Mesendoderm (in vitro differentiated cells): ENCODE measurements around the gene CDC37L1.

Source experiments
- DNase-seq: peaks from one replicate; pipeline ENCODE4 v3.0.0; 2013
- H2AK5ac ChIP-seq: 2 replicates; pipeline ENCODE4 v1.6.1; 2013; ENCODE audit warnings: low read length, inconsistent platforms
- H2BK120ac ChIP-seq: 2 replicates; pipeline ENCODE4 v1.6.1; 2013; ENCODE audit warnings: low read depth, mild to moderate bottlenecking, low read length, moderate library complexity, mixed read lengths
- H2BK15ac ChIP-seq: replicated peaks from 2 replicates; pipeline ENCODE4 v1.6.1; 2013; ENCODE audit warnings: low read depth, mild to moderate bottlenecking, moderate library complexity
- H2BK5ac ChIP-seq: 2 replicates; pipeline ENCODE4 v1.6.1; 2013; ENCODE audit warnings: low read length, inconsistent platforms
- H3K18ac ChIP-seq: 2 replicates; pipeline ENCODE4 v1.6.1; 2013; ENCODE audit warnings: mild to moderate bottlenecking, low read length, mixed read lengths
- H3K23ac ChIP-seq: one replicate; pipeline ENCODE4 v1.6.1; 2013; ENCODE audit warnings: low read length
- H3K27ac ChIP-seq: 2 replicates; pipeline ENCODE4 v1.5.1; 2013; ENCODE audit warnings: low read depth, mild to moderate bottlenecking, inconsistent platforms, low read length, moderate library complexity
- H3K27me3 ChIP-seq: 2 replicates; pipeline ENCODE4 v1.6.1; 2013; ENCODE audit warnings: low read length, control low read depth, mild to moderate bottlenecking, inconsistent platforms; ENCODE audit not compliant: insufficient read depth, poor library complexity
- H3K36me3 ChIP-seq: 2 replicates; pipeline ENCODE4 v1.6.1; 2013; ENCODE audit warnings: low read length, inconsistent platforms; ENCODE audit not compliant: control insufficient read depth, insufficient read depth
- H3K4ac ChIP-seq: one replicate; pipeline ENCODE4 v1.6.1; 2013; ENCODE audit warnings: low read depth, mild to moderate bottlenecking, low read length, moderate library complexity
- H3K4me1 ChIP-seq: 2 replicates; pipeline ENCODE4 v1.6.1; 2013; ENCODE audit warnings: low read depth, low read length, inconsistent platforms; ENCODE audit not compliant: control insufficient read depth
- H3K4me2 ChIP-seq: 2 replicates; pipeline ENCODE4 v1.6.1; 2013; ENCODE audit warnings: low read length
- H3K4me3 ChIP-seq: 2 replicates; pipeline ENCODE4 v1.5.1; 2013; ENCODE audit warnings: mild to moderate bottlenecking, low read length
- H3K56ac ChIP-seq: one replicate; pipeline ENCODE4 v1.6.1; 2013; ENCODE audit warnings: low read length
- H3K79me1 ChIP-seq: 2 replicates; pipeline ENCODE4 v1.6.1; 2013; ENCODE audit warnings: low read length, inconsistent platforms
- H3K79me2 ChIP-seq: 2 replicates; pipeline ENCODE4 v1.6.1; 2013; ENCODE audit warnings: mild to moderate bottlenecking, low read length; ENCODE audit not compliant: control insufficient read depth, insufficient read depth
- H3K9ac ChIP-seq: 2 replicates; pipeline ENCODE4 v1.6.1; 2013; ENCODE audit warnings: low read length, inconsistent platforms
- H4K5ac ChIP-seq: one replicate; pipeline ENCODE4 v1.6.1; 2013; ENCODE audit warnings: low read length
- H4K8ac ChIP-seq: one replicate; pipeline ENCODE4 v1.6.1; 2013; ENCODE audit warnings: low read depth, mild to moderate bottlenecking, control low read depth, low read length, moderate library complexity
- WGBS: extraction: QIAGEN DNeasy Blood & Tissue Kit; methylation state at CpG from one replicate; pipeline ENCODE4 v1.1.7; 2013; ENCODE audit warnings: low lambda C conversion rate, missing lambda C conversion rate; ENCODE audit not compliant: insufficient coverage; ENCODE audit errors: extremely low coverage; 5-methylcytosine and 5-hydroxymethylcytosine counted together

Gene CDC37L1

DNA sequence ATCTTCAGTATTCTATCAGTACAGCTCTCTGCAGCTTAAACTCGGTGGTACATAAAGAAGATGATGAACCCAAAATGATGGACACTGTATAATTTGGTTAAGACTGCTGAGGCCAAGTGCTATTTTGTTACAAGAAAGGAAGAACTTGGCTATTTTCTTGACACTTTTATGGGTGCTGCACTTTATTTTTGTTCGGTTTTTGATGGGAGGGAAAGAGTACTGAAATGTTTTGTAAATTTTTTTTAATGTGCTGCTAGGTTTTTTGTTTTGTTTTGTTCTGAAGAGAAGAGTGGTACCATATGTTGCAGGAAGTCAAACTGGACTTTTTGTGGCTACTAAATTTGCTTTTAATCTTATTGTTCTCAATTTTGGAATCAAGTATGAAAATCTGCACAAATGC is 26.7 kb downstream of the CDC37L1 start:
- Histone ChIP-seq H3K4me3 (no peak overlapping the region), H4K5ac (no peak overlapping the region), H2AK5ac (no peak overlapping the region), H2BK15ac (no peak overlapping the region), H3K4me1 (no peaks in the 10 kb centered on the region), H2BK120ac (no peak overlapping the region), H2BK5ac (no peak overlapping the region), H3K36me3 (no peaks in the 10 kb centered on the region), H3K79me2 (no peaks in the 10 kb centered on the region), H3K27ac (no peak overlapping the region), H3K79me1 (no peaks in the 10 kb centered on the region), H3K4ac (no peak overlapping the region), H3K9ac (no peak overlapping the region), H3K4me2 (no peak overlapping the region), H3K27me3 (no peaks in the 10 kb centered on the region), H3K56ac (no peak overlapping the region), H3K18ac (no peak overlapping the region), H3K23ac (no peak overlapping the region), H4K8ac (no peak overlapping the region)
- no peak for DNase-seq
- WGBS: 100% methylated on average over 1 of the region's 2 CpGs

DNA sequence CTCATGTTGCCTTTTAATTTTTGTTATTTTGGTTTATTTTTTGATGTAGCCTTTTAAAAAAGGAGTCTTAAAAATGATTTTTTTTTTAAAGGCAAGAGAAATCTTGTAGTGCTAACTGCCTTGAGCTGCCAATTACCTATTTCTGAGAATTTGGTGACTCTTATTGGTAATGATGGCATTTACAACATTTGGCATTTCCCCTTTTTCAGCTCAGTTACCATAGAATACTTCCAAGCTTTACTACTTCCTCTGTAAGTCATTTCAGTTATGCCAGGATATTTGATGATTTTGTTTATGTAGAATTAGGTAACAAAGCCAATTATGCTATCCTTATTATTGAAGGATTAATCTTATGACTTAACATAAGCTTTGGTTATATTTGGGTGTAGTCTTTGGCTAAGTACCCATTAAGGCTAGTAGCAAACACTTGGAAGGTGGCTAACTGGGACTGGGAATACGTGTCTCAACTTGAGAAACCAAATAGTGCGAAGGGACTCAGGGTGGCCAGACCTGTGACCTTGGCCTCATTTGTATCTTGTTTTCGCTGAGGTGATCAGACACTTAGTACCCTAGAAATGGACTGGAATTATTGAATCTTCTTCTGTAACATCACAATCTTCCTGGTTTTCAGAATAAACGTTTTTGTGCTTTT is 27.7 kb downstream of the CDC37L1 start:
- no CpG with 5 or more reads among the region's 4 CpGs for WGBS
- no peak overlapping the region for H4K8ac ChIP-seq

DNA sequence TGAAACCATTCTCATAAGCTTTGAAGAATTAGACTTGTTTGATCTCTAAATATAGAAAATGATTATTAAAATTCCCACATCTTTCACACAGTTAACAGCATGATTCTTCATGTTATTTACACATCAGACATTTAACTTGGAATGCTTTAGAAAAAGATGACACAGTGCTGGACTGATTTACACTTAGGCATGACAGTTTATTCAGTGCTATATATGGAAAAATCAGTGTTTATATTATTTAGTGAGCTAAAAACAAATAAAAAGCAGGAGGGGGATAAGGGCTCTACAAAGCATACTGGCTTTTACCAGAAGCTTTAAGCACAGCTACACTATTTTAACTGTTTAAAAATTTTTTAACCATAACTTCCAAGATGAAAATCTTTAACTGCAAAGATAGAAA is 30.0 kb downstream of the CDC37L1 start:
- Histone ChIP-seq H2BK15ac (no peak overlapping the region), H3K4ac (no peak overlapping the region), H3K4me2 (no peak overlapping the region), H3K23ac (no peak overlapping the region), H2AK5ac (no peak overlapping the region), H3K36me3 (peaks cover 2% of the 10 kb centered on the region), H3K27me3 (no peaks in the 10 kb centered on the region), H3K79me1 (no peaks in the 10 kb centered on the region), H4K5ac (no peak overlapping the region), H3K18ac (no peak overlapping the region), H3K4me1 (no peaks in the 10 kb centered on the region), H3K4me3 (no peak overlapping the region), H2BK5ac (no peak overlapping the region), H3K9ac (no peak overlapping the region), H3K27ac (no peak overlapping the region), H4K8ac (no peak overlapping the region), H2BK120ac (no peak overlapping the region), H3K56ac (no peak overlapping the region), H3K79me2 (no peaks in the 10 kb centered on the region)
- no peak for DNase-seq

More for the DNA sequence above, 27.7 kb downstream of the CDC37L1 start:
- H3K4me2 ChIP-seq: no peak overlapping the region
- H2AK5ac ChIP-seq: no peak overlapping the region
- no peak overlapping the region for H3K4ac ChIP-seq
- no peak overlapping the region for H3K23ac ChIP-seq
- no peak overlapping the region for H3K27ac ChIP-seq
- no peak overlapping the region for H3K56ac ChIP-seq
- H4K5ac ChIP-seq: no peak overlapping the region
- no peak overlapping the region for H2BK120ac ChIP-seq
- H2BK5ac ChIP-seq: no peak overlapping the region
- no peaks in the 10 kb centered on the region for H3K79me2 ChIP-seq
- H3K27me3 ChIP-seq: no peaks in the 10 kb centered on the region
- DNase-seq: no peak
- H3K18ac ChIP-seq: no peak overlapping the region
- H3K9ac ChIP-seq: no peak overlapping the region
- no peak overlapping the region for H2BK15ac ChIP-seq
- no peaks in the 10 kb centered on the region for H3K79me1 ChIP-seq
- H3K4me1 ChIP-seq: no peaks in the 10 kb centered on the region
- H3K36me3 ChIP-seq: no peaks in the 10 kb centered on the region
- H3K4me3 ChIP-seq: no peak overlapping the region

DNA sequence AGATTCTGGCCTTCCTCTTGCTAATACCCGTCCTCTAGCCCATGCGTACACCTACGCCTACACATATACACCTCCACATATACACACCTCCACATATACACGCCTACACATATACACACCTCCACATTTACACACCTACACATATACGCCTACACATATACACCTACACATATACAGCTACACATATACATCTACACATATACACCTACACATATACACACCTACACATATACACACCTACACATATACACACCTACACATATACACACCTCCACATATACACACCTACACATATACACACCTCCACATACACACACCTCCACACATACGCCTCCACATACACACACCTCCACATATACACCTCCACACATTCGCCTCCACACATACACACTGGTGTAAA is 34.5 kb downstream of the CDC37L1 start:
- no peak overlapping the region for H2BK5ac ChIP-seq
- no peak overlapping the region for H3K56ac ChIP-seq
- H3K79me2 ChIP-seq: no peaks in the 10 kb centered on the region
- no peaks in the 10 kb centered on the region for H3K27me3 ChIP-seq
- H4K5ac ChIP-seq: no peak overlapping the region
- WGBS: 98% methylated on average over 4 of the region's 7 CpGs
- H3K27ac ChIP-seq: no peak overlapping the region
- no peak overlapping the region for H2BK120ac ChIP-seq
- no peak overlapping the region for H4K8ac ChIP-seq
- no peak overlapping the region for H3K4me2 ChIP-seq
- H3K79me1 ChIP-seq: no peaks in the 10 kb centered on the region
- H3K4ac ChIP-seq: no peak overlapping the region
- peaks cover 2% of the 10 kb centered on the region for H3K36me3 ChIP-seq
- H3K4me1 ChIP-seq: no peaks in the 10 kb centered on the region
- no peak overlapping the region for H2BK15ac ChIP-seq
- H3K18ac ChIP-seq: no peak overlapping the region
- H3K23ac ChIP-seq: no peak overlapping the region
- DNase-seq: no peak
- H3K4me3 ChIP-seq: no peak overlapping the region
- no peak overlapping the region for H3K9ac ChIP-seq
- no peak overlapping the region for H2AK5ac ChIP-seq

DNA sequence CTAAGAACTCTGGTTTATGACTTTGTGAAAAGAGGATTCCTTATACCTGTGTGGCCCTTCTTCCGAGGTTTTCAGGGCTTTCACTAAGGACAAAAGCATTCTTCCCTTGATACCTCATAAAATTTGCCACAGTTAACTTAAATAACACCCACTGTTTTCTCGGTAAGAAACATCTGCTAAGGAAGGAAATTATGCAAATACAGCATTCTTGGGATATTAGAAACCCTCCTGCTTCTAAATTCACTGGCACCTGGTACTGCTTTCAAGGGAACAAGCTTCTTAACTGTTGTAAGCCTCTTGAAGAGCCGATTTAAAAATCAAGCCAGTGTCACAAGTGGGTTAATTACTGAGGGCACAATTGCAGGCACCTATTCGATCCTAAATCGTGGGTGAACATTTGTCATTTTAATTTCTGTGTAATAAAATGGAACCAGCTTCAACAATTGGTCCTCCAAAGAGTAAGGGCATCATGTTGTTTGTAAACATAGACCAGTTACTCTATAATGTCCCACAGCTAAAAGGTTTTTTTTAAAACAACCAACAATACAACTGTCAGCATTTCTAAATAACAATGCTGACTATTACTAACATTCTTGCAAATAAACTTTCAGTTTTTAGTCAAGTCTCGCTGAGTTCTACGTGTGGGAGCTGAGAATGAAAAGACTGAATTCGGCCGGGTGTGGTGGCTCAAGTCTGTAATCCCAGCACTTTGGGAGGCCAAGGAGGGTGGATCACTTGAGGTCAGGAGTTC is 35.1 kb downstream of the CDC37L1 start:
- no peak overlapping the region for H3K4me2 ChIP-seq
- H3K4me1 ChIP-seq: no peaks in the 10 kb centered on the region
- no peak for DNase-seq
- H3K4me3 ChIP-seq: no peak overlapping the region
- H2BK120ac ChIP-seq: no peak overlapping the region
- no peak overlapping the region for H3K56ac ChIP-seq
- no peak overlapping the region for H2BK15ac ChIP-seq
- peaks cover 2% of the 10 kb centered on the region for H3K36me3 ChIP-seq
- H3K79me1 ChIP-seq: no peaks in the 10 kb centered on the region
- H3K18ac ChIP-seq: no peak overlapping the region
- no peak overlapping the region for H3K27ac ChIP-seq
- no peak overlapping the region for H4K8ac ChIP-seq
- H3K79me2 ChIP-seq: no peaks in the 10 kb centered on the region
- WGBS: no CpG with 5 or more reads among the region's 9 CpGs
- no peaks in the 10 kb centered on the region for H3K27me3 ChIP-seq
- no peak overlapping the region for H4K5ac ChIP-seq
- no peak overlapping the region for H3K9ac ChIP-seq
- H3K23ac ChIP-seq: no peak overlapping the region
- H3K4ac ChIP-seq: no peak overlapping the region
- H2AK5ac ChIP-seq: no peak overlapping the region
- no peak overlapping the region for H2BK5ac ChIP-seq

DNA sequence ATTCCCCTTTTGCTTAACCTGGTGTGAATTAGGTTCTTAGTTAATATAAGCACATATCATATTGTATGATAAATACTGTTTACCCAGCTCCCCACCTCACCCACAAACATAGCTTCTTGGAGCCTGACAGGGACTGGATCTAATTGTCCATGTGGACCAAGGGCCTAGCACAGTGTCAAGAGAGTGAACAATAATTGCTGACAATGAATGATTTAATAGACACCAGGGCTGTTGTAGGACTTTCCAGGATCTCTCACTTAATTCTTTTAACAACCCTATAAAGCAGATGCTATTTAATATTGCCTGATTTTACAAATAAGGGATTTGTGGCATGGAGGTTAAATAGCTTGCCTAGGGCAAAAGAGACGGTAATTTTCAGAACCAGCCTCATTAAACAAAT is 36.8 kb downstream of the CDC37L1 start:
- Histone ChIP-seq H3K27me3 (no peaks in the 10 kb centered on the region), H3K4me3 (no peak overlapping the region), H2AK5ac (no peak overlapping the region), H3K18ac (no peak overlapping the region), H3K4me1 (no peaks in the 10 kb centered on the region), H4K8ac (no peak overlapping the region), H2BK15ac (no peak overlapping the region), H3K56ac (no peak overlapping the region), H3K27ac (no peak overlapping the region), H3K4me2 (no peak overlapping the region), H3K36me3 (peaks cover 2% of the 10 kb centered on the region), H3K9ac (no peak overlapping the region), H3K4ac (no peak overlapping the region), H2BK5ac (no peak overlapping the region), H3K79me2 (no peaks in the 10 kb centered on the region), H3K23ac (no peak overlapping the region), H4K5ac (no peak overlapping the region), H3K79me1 (no peaks in the 10 kb centered on the region), H2BK120ac (no peak overlapping the region)
- WGBS: no CpG with 5 or more reads among the region's 1 CpG
- DNase-seq: no peak
